Measurements from ENCODE around the gene TH. TPM values are rescaled to one million over a fixed set of nuclear protein-coding genes. Genes with fewer than 3 reads are reported as not detected.
"Not testable (repeated sequence)": the region's sequence is repeated elsewhere in the genome, so short reads cannot be mapped to it uniquely, and the experiment has no call there.

The TH gene
- total RNA-seq, 1 donor, result not detected

DNA sequence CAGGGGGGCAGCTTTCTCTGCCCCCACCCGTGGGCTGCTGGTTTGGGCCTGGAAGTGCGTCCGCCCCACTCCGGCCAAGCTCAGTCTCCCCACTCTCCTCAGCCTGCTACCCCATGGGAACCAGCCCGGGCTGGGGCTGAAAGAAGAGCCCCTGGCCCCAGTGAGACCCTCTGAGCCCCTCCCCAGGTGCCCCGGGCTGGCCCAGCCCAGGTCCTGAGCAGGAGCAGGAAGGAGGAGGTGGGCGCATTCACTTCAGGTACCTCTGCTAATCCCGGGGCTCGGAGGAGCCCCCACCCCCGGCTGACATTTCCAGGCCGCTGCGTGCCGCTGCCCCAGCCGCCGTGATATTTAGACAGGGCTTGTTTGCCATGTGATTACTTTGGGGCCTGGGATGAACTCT, 8.7 kb upstream of the TH start:
- Histone ChIP-seq H3K27ac (ENCODE audit: low read depth, low read length) (no peak overlapping the region), H4K20me1 (ENCODE audit: insufficient read depth, low read length) (no peaks in the 10 kb centered on the region), H3K79me2 (ENCODE audit: insufficient read depth, low read length) (no peaks in the 10 kb centered on the region), H3K27me3 (ENCODE audit: insufficient read depth, low read length) (no peaks in the 10 kb centered on the region), H3K4me1 (ENCODE audit: insufficient read depth, low read length) (peaks cover 13% of the 10 kb centered on the region), H3K4me2 (ENCODE audit: insufficient read depth, low read length) (no peak overlapping the region), H3K4me3 (ENCODE audit: insufficient read depth, low read length) (no peak overlapping the region), H3K9me3 (ENCODE audit: low read depth, low read length) (no peaks in the 10 kb centered on the region), H2AFZ (ENCODE audit: low read length) (no peak overlapping the region), H3K36me3 (ENCODE audit: insufficient read depth, low read length) (no peaks in the 10 kb centered on the region)
- no peak for TF ChIP-seq CTCF (IDR thresholded peaks at IDR 0.05; ENCODE audit: extremely low read depth, low read depth, low read length)
- DNase-seq (ENCODE audit: insufficient read length, low spot score, missing footprints), result no peak

GRCh38 chr11:2179516-2179915, 7.9 kb upstream of the TH start:
- H3K9me3 ChIP-seq (ENCODE audit: low read depth, low read length), result no peaks in the 10 kb centered on the region
- H2AFZ ChIP-seq (ENCODE audit: low read length), result no peak overlapping the region
- H3K27ac ChIP-seq (ENCODE audit: low read depth, low read length), result no peak overlapping the region
- no peak for DNase-seq (ENCODE audit: insufficient read length, low spot score, missing footprints)
- no peak overlapping the region for H3K4me3 ChIP-seq (ENCODE audit: insufficient read depth, low read length)
- H3K27me3 ChIP-seq (ENCODE audit: insufficient read depth, low read length), result no peaks in the 10 kb centered on the region
- H3K36me3 ChIP-seq (ENCODE audit: insufficient read depth, low read length), result no peaks in the 10 kb centered on the region
- no peak for TF ChIP-seq CTCF (IDR thresholded peaks at IDR 0.05; ENCODE audit: extremely low read depth, low read depth, low read length)
- no peaks in the 10 kb centered on the region for H4K20me1 ChIP-seq (ENCODE audit: insufficient read depth, low read length)
- peaks cover 15% of the 10 kb centered on the region for H3K4me1 ChIP-seq (ENCODE audit: insufficient read depth, low read length)
- no peak overlapping the region for H3K4me2 ChIP-seq (ENCODE audit: insufficient read depth, low read length)
- no peaks in the 10 kb centered on the region for H3K79me2 ChIP-seq (ENCODE audit: insufficient read depth, low read length)

DNA sequence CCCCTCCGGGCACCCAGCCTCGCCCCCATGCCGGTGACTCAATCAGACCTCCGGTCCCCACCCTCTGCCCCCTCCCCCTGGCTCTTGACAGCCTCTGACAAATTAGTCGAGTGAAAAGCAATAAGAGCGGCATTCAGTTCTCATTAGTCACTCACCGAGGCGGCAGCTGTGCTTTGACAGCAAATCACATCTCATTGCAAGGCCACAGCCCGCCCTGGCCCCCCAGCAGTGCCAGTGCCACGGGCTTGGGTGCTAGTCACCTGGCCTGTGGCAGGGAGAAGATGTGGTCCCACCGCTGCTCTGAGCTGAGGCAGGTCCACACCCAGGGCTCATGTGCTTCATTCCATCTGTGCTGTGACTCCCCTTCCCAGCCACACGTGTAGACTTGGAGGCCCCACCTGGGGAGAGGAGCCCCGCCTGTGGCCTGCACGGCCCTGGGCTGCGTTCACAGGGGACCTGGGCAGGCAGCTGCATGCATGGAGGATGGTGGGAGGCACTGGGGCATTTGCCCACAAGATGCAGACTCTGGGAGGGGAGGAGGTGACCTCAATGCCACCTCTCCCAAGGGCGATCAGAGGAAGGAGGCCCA, 7.4 kb upstream of the TH start:
- Histone ChIP-seq H3K27me3 (ENCODE audit: insufficient read depth, low read length) (no peaks in the 10 kb centered on the region), H4K20me1 (ENCODE audit: insufficient read depth, low read length) (no peaks in the 10 kb centered on the region), H3K79me2 (ENCODE audit: insufficient read depth, low read length) (no peaks in the 10 kb centered on the region), H3K9me3 (ENCODE audit: low read depth, low read length) (no peaks in the 10 kb centered on the region), H3K4me3 (ENCODE audit: insufficient read depth, low read length) (no peak overlapping the region), H2AFZ (ENCODE audit: low read length) (no peak overlapping the region), H3K4me1 (ENCODE audit: insufficient read depth, low read length) (peaks cover 15% of the 10 kb centered on the region), H3K4me2 (ENCODE audit: insufficient read depth, low read length) (no peak overlapping the region), H3K36me3 (ENCODE audit: insufficient read depth, low read length) (no peaks in the 10 kb centered on the region), H3K27ac (ENCODE audit: low read depth, low read length) (no peak overlapping the region)
- TF ChIP-seq CTCF (IDR thresholded peaks at IDR 0.05; ENCODE audit: extremely low read depth, low read depth, low read length), result no peak
- DNase-seq (ENCODE audit: insufficient read length, low spot score, missing footprints), result peak; percentile 98

GRCh38 chr11:2178055-2178773, 6.6 kb upstream of the TH start:
- H3K36me3 ChIP-seq (ENCODE audit: insufficient read depth, low read length); H2AFZ ChIP-seq (ENCODE audit: low read length); H3K27ac ChIP-seq (ENCODE audit: low read depth, low read length); H3K79me2 ChIP-seq (ENCODE audit: insufficient read depth, low read length); DNase-seq (ENCODE audit: insufficient read length, low spot score, missing footprints); H3K27me3 ChIP-seq (ENCODE audit: insufficient read depth, low read length); H3K9me3 ChIP-seq (ENCODE audit: low read depth, low read length); H3K4me3 ChIP-seq (ENCODE audit: insufficient read depth, low read length); H4K20me1 ChIP-seq (ENCODE audit: insufficient read depth, low read length); H3K4me2 ChIP-seq (ENCODE audit: insufficient read depth, low read length): not testable (repeated sequence)
- peaks cover 15% of the 10 kb centered on the region for H3K4me1 ChIP-seq (ENCODE audit: insufficient read depth, low read length)

All from osteoblast (primary cell).